NCI-H2107 treated with DMSO at 0.1 percent for 48 hours (cell line): ENCODE results near the gene TAF7L.

Experiments used
- DNase-seq: peaks from one replicate; lab custom pipeline; 2025; ENCODE audit not compliant: unreplicated experiment; lab: John Stamatoyannopoulos, UW

The TAF7L gene

DNA sequence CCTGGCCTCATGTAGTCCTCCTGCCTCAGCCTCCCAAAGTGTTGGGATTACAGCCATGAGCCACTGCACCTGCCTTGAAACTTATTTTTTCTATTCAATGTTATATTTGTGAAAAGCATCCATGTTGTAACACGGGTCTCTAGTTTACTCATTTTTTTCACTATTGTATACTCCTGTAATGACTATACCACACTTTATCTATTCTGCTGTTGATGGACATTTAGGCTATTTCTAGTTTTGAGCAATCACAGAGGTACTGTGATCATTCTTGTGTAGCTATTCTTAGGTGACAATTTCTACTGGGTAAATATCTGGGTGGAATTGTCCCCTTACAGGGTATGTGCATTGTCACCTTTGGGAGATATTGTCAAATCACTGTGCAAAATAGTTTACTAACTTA, 67.9 kb downstream of the TAF7L start:
- DNase-seq = no peak

GRCh38 chrX:101220662-101221260, 70.4 kb downstream of the TAF7L start:
- peak; percentile 40 for DNase-seq

DNA sequence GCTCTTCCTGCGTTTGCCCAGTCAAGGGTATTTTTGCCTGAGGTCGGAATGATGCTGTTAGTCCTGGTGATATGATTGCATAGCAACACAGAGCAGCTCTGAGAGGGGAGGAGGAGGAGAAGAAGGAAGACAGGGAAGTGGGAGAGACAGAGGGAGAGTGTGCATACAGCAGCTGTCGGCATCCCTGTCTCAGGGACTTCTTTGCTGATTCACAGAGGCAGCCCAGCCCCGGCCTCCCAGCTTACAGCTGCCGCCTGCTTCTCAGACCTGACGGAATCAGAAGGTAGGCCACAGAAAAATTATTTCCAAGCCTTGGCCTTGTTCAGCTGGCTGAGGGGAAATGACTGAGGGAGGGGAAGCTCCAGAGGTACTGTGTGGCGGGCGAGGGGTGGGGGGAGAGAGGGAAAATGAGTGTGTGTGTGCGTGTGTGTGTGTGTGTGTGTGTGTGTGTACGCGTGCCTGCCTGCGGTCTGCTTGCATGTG, 71.2 kb downstream of the TAF7L start:
- DNase-seq = no peak

DNA sequence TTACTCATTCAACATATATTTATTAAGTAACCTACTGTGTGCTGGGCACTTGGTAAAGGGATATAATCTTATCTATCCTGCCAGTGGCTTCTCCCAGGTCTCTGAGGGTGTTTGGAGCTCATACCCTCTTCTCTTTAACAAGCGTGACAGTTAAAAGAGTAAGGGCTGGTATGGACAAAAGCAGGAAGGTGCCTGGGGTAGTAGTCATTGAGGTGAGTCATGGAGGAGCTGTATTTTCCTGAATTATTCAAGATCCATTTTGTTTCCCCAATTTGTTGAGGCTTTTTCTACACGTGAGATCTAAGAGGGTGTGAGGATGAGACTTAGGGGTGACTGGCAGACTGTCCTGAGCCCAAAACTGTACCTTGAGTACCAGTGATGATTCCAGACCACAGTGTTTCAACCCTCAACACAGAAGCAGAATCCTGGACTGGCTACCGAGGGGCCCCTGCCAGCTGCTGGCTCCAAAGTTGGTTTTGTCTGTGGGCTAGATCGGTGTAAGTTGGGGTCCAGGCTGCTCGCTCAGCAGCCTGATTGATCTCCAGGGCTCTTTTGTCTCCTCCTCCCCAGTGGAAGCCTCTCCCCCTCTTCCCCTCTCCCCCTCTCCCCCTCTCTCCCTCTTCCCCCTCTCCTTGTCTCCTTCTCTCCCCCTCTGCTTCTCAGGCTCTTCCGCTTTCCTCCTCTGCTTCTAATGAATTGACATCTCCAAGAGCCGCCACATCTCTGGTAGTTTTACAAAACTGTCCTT, 71.8 kb downstream of the TAF7L start, which contains the start of gene DRP2:
DRP2 (plus strand) TSS at position 671 of the 748 bp plus-strand sequence. CDS start 11,862 bp downstream, outside the sequence.
- no peak for DNase-seq
